OCI-LY1 (cell line): ENCODE results near the gene DSG4.

Source experiments
- H2AFZ ChIP-seq: fragments of 200-600 bp; sonication (generic), shearing (Covaris generic); 2 replicates; pipeline ENCODE4 v1.6.0; 2014; ENCODE audit warnings: antibody characterized with exemption, mild to moderate bottlenecking, low read length
- H3F3A ChIP-seq: fragments of 200-600 bp; sonication (generic), shearing (Covaris generic); 2 replicates; pipeline ENCODE4 v1.6.0; 2014; ENCODE audit warnings: mild to moderate bottlenecking, antibody characterized with exemption, low read length, moderate library complexity; ENCODE audit not compliant: insufficient read depth
- H3K27ac ChIP-seq: fragments of 200-600 bp; sonication (generic); 2 replicates; pipeline ENCODE4 v1.5.1; 2014; ENCODE audit warnings: low read length, mixed run types, mild to moderate bottlenecking, low read depth; ENCODE audit not compliant: poor library complexity, severe bottlenecking
- H3K27me3 ChIP-seq: fragments of 200-600 bp; sonication (generic); 2 replicates; pipeline ENCODE4 v1.6.0; 2014; ENCODE audit warnings: antibody characterized with exemption, mild to moderate bottlenecking, low read length, moderate library complexity; ENCODE audit not compliant: insufficient read depth
- H3K36me3 ChIP-seq: fragments of 200-600 bp; sonication (generic); 2 replicates; pipeline ENCODE4 v1.6.1; 2014; ENCODE audit warnings: mild to moderate bottlenecking, antibody characterized with exemption, low read length, moderate library complexity, mixed read lengths; ENCODE audit not compliant: insufficient read depth
- H3K4me1 ChIP-seq: fragments of 200-600 bp; sonication (generic); 2 replicates; pipeline ENCODE4 v1.5.1; 2014; ENCODE audit warnings: mild to moderate bottlenecking, low read length, moderate library complexity; ENCODE audit not compliant: insufficient read depth, severe bottlenecking
- H3K4me2 ChIP-seq: fragments of 200-600 bp; sonication (generic), shearing (Covaris generic); 2 replicates; pipeline ENCODE4 v1.6.1; 2014; ENCODE audit warnings: low read length
- H3K4me3 ChIP-seq: fragments of 200-600 bp; sonication (generic); 2 replicates; pipeline ENCODE4 v1.5.1; 2014; ENCODE audit warnings: low read length, low read depth, mild to moderate bottlenecking, mixed read lengths; ENCODE audit not compliant: poor library complexity, severe bottlenecking
- H3K79me2 ChIP-seq: fragments of 200-600 bp; shearing (Covaris generic); 2 replicates; pipeline ENCODE4 v1.6.1; 2016; ENCODE audit warnings: mixed run types, low read length, mixed read lengths; ENCODE audit not compliant: insufficient read depth
- H3K9ac ChIP-seq: fragments of 200-600 bp; sonication (generic), shearing (Covaris generic); 2 replicates; pipeline ENCODE4 v1.6.1; 2014; ENCODE audit warnings: mild to moderate bottlenecking, low read length, mixed read lengths
- H3K9me2 ChIP-seq: fragments of 200-600 bp; sonication (generic), shearing (Covaris generic); 2 replicates; pipeline ENCODE4 v1.6.1; 2014; ENCODE audit warnings: low read depth, mild to moderate bottlenecking, low read length, mixed read lengths
- H3K9me3 ChIP-seq: fragments of 200-600 bp; shearing (Covaris generic); 2 replicates; pipeline ENCODE4 v1.6.1; 2014; ENCODE audit warnings: low read length, mixed read lengths
- H4K20me1 ChIP-seq: fragments of 200-600 bp; sonication (generic), shearing (Covaris generic); 2 replicates; pipeline ENCODE4 v1.6.0; 2016; ENCODE audit warnings: mild to moderate bottlenecking, low read length; ENCODE audit not compliant: insufficient read depth
- CTCF ChIP-seq: fragments of 200-600 bp; sonication (generic), shearing (Covaris generic); IDR thresholded peaks from 2 replicates; pipeline ENCODE4 v1.5.1; 2017; ENCODE audit warnings: mild to moderate bottlenecking, antibody characterized with exemption, low read length, moderate library complexity, mixed read lengths
- EZH2 ChIP-seq: fragments of 200-600 bp; sonication (generic), shearing (Covaris generic); IDR thresholded peaks from 2 replicates; pipeline ENCODE4 v1.8.0; 2017; ENCODE audit warnings: borderline replicate concordance, mixed run types, mild to moderate bottlenecking, antibody characterized with exemption, low read length, moderate library complexity, mixed read lengths

DSG4 gene

GRCh38 chr18:31444142-31444541, 67.6 kb downstream of the DSG4 start:
- no peaks in the 10 kb centered on the region for H3K79me2 ChIP-seq
- H3F3A ChIP-seq = no peaks in the 10 kb centered on the region
- no peak overlapping the region for H3K4me2 ChIP-seq
- H2AFZ ChIP-seq = no peak overlapping the region
- H3K4me3 ChIP-seq = no peak overlapping the region
- H3K4me1 ChIP-seq = no peaks in the 10 kb centered on the region
- no peak overlapping the region for H3K27ac ChIP-seq
- H3K27me3 ChIP-seq = no peaks in the 10 kb centered on the region
- no peaks in the 10 kb centered on the region for H3K36me3 ChIP-seq
- no peak overlapping the region for H3K9ac ChIP-seq
- no peaks in the 10 kb centered on the region for H4K20me1 ChIP-seq
- no peak for TF ChIP-seq EZH2
- H3K9me3 ChIP-seq = no peaks in the 10 kb centered on the region
- H3K9me2 ChIP-seq = no peaks in the 10 kb centered on the region

- Histone ChIP-seq H3K4me2 (no peak overlapping the region), H3K9me3 (no peaks in the 10 kb centered on the region), H3K4me1 (no peaks in the 10 kb centered on the region), H3K36me3 (no peaks in the 10 kb centered on the region), H3K9ac (no peak overlapping the region), H3K4me3 (no peak overlapping the region), H3F3A (no peaks in the 10 kb centered on the region), H3K27me3 (no peaks in the 10 kb centered on the region), H4K20me1 (no peaks in the 10 kb centered on the region), H3K79me2 (no peaks in the 10 kb centered on the region), H3K27ac (no peak overlapping the region), H3K9me2 (no peaks in the 10 kb centered on the region), H2AFZ (no peak overlapping the region)
- no peak for TF ChIP-seq EZH2
- no peak for TF ChIP-seq CTCF
Measured at GRCh38 chr18:31445908-31446307, 69.3 kb downstream of the DSG4 start.

DNA sequence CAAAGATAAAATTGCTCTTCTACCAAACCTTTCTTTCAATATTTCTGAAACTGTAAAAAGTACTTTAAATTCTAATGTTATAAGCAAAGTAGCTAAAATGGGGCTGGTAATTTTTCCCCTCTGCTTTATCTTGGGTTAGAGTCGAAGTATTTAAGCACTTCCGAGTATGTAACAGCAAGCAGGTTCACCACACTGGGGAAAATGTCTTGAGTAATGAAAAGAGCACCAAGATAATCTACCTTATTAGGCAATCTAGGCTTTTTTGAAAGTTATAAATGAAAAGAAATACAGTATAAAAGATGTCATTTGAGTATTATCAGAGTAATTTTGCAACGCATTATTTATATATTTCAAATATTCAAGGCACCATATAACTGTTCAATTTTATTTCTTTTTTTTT, 70.3 kb downstream of the DSG4 start:
- no peak for TF ChIP-seq EZH2
- no peak for TF ChIP-seq CTCF
- no peaks in the 10 kb centered on the region for H3F3A ChIP-seq
- no peaks in the 10 kb centered on the region for H3K9me2 ChIP-seq
- no peaks in the 10 kb centered on the region for H3K27me3 ChIP-seq
- H3K4me2 ChIP-seq = no peak overlapping the region
- H3K36me3 ChIP-seq = no peaks in the 10 kb centered on the region
- H3K79me2 ChIP-seq = no peaks in the 10 kb centered on the region
- H3K9ac ChIP-seq = no peak overlapping the region
- no peak overlapping the region for H3K4me3 ChIP-seq
- no peaks in the 10 kb centered on the region for H3K4me1 ChIP-seq
- H4K20me1 ChIP-seq = no peaks in the 10 kb centered on the region
- H3K27ac ChIP-seq = no peak overlapping the region
- no peak overlapping the region for H2AFZ ChIP-seq
- H3K9me3 ChIP-seq = no peaks in the 10 kb centered on the region

GRCh38 chr18:31447530-31448191, 71.1 kb downstream of the DSG4 start, which contains the start of gene DSG3:
Gene DSG3 (plus strand): TSS chr18:31447741. CDS start chr18:31447878, 137 bp downstream.
- Histone ChIP-seq H3F3A (no peaks in the 10 kb centered on the region), H3K9me3 (no peaks in the 10 kb centered on the region), H3K27me3 (no peaks in the 10 kb centered on the region), H3K9ac (no peak within 1 kb of the TSS), H3K27ac (no peak within 1 kb of the TSS), H3K4me3 (no peak within 1 kb of the TSS), H2AFZ (no peak within 1 kb of the TSS), H3K79me2 (no peaks in the 10 kb centered on the region), H3K4me2 (no peak within 1 kb of the TSS), H3K36me3 (no peaks in the 10 kb centered on the region), H3K9me2 (no peaks in the 10 kb centered on the region), H4K20me1 (no peaks in the 10 kb centered on the region), H3K4me1 (no peaks in the 10 kb centered on the region)
- no peak for TF ChIP-seq EZH2
- TF ChIP-seq CTCF = no peak
